GM12878 (cell line): ENCODE data around the gene SMIM22. TPM values are rescaled to one million over a fixed set of nuclear protein-coding genes. Genes with fewer than 3 reads are reported as not detected.

Experiments used
- ATAC-seq: fragments of 200-7000 bp; cut with Tn5 transposase; 3 replicates; pipeline ENCODE4 v1.9.1; 2020; ENCODE audit warnings: mild to moderate bottlenecking, moderate library complexity
- BruUV-seq: library from RNA; stranded (reverse); fragments of 400-500 nt; replicated peaks from 2 replicates; lab custom pipeline; 2021; lab: Mats Ljungman, UMichigan
- CTCF ChIA-PET: fragments of 300-600 bp; sonication (Branson Sonifier 250); formaldehyde crosslinking; extraction: SDS; loops from one replicate; lab custom pipeline; 2021; ENCODE audit warnings: inconsistent platforms; lab: Yijun Ruan, JAX
- POLR2A ChIA-PET: fragments of 350-600 bp; formaldehyde crosslinking; extraction: SDS; loops from one replicate; lab custom pipeline; 2021; ENCODE audit warnings: inconsistent platforms; lab: Charles Lee
- RAD21 ChIA-PET: fragments of 300-600 bp; sonication (Branson Sonifier 250); formaldehyde crosslinking; loops from one replicate; lab custom pipeline; 2023; ENCODE audit warnings: antibody characterized with exemption; ENCODE audit not compliant: unreplicated experiment; lab: Charles Lee
- SMC1A ChIA-PET: fragments of 300-600 bp; sonication (Branson Sonifier 250); formaldehyde crosslinking; loops from one replicate; lab custom pipeline; 2023; ENCODE audit not compliant: unreplicated experiment, uncharacterized antibody; lab: Charles Lee
- DNase-seq: peaks from one replicate; pipeline ENCODE4 v3.0.0-alpha.2; 2011; ENCODE audit warnings: low read depth, low spot score
- FAIRE-seq: peaks from 3 replicates; lab custom pipeline; 2011; peaks lifted over from hg19 to GRCh38; lab: Jason Lieb, UNC
- H2AFZ ChIP-seq: 2 replicates; pipeline ENCODE4 v1.6.0; 2011; ENCODE audit warnings: low read depth, low read length, control low read depth; ENCODE audit not compliant: control insufficient read depth
- H3K27ac ChIP-seq: 2 replicates; pipeline ENCODE4 v1.5.1; 2011; ENCODE audit warnings: control low read depth; ENCODE audit not compliant: control insufficient read depth, insufficient read depth
- H3K27me3 ChIP-seq, 2 experiments: replicated peaks in 1 of 2; 2 replicates each; pipeline versions ENCODE4 v1.6.0 to v1.6.1; 2011; ENCODE audit warnings: low read length in 1 of 2; ENCODE audit not compliant: control insufficient read depth in 2 of 2, insufficient read depth in 2 of 2
- H3K36me3 ChIP-seq, 2 experiments: 2 replicates each; pipeline ENCODE4 v1.5.1; 2011; ENCODE audit warnings: low read length in 1 of 2; ENCODE audit not compliant: control insufficient read depth in 2 of 2, insufficient read depth in 2 of 2
- H3K4me1 ChIP-seq: 2 replicates; pipeline ENCODE4 v1.6.1; 2011; ENCODE audit warnings: mild to moderate bottlenecking, low read length, moderate library complexity, mixed read lengths; ENCODE audit not compliant: control insufficient read depth, insufficient read depth
- H3K4me2 ChIP-seq: 2 replicates; pipeline ENCODE4 v1.6.0; 2011; ENCODE audit warnings: control low read depth; ENCODE audit not compliant: control insufficient read depth, insufficient read depth
- H3K4me3 ChIP-seq: fragments of 200-600 bp; sonication (generic); 2 replicates; pipeline ENCODE4 v1.5.1; 2016
- H3K79me2 ChIP-seq: 2 replicates; pipeline ENCODE4 v1.6.0; 2011; ENCODE audit warnings: low read length; ENCODE audit not compliant: control insufficient read depth, insufficient read depth
- H3K9ac ChIP-seq: 2 replicates; pipeline ENCODE4 v1.8.0; 2011; ENCODE audit warnings: low read length, control low read depth, mixed read lengths; ENCODE audit not compliant: control insufficient read depth, insufficient read depth
- H3K9me3 ChIP-seq: replicated peaks from 3 replicates; pipeline ENCODE4 v1.5.1; 2011; ENCODE audit warnings: mild to moderate bottlenecking, low read length; ENCODE audit not compliant: control insufficient read depth, insufficient read depth
- H4K20me1 ChIP-seq: 2 replicates; pipeline ENCODE4 v1.6.0; 2011; ENCODE audit not compliant: control insufficient read depth, insufficient read depth
- BCL11A ChIP-seq: IDR thresholded peaks from 2 replicates; pipeline ENCODE4 v1.6.1; 2011; ENCODE audit warnings: low read depth, low read length
- CHD4 ChIP-seq: fragments of 200-600 bp; sonication (generic); IDR thresholded peaks from 2 replicates; pipeline ENCODE4 v1.6.1; 2016; ENCODE audit warnings: mild to moderate bottlenecking
- EGR1 ChIP-seq, 2 experiments: IDR thresholded peaks; 1 replicate in 1 of 2; 2 replicates in 1 of 2; pipeline ENCODE4 v1.6.1; 2011 to 2012; ENCODE audit warnings: low read depth in 2 of 2, low read length in 2 of 2, borderline replicate concordance in 1 of 2, mild to moderate bottlenecking in 1 of 2, moderate library complexity in 1 of 2
- ESRRA ChIP-seq: IDR thresholded peaks from 2 replicates; pipeline ENCODE4 v1.6.1; 2012; ENCODE audit warnings: mild to moderate bottlenecking, low read length, improper control_type of control experiment
- JUND ChIP-seq: IDR thresholded peaks from 2 replicates; pipeline ENCODE4 v1.6.1; 2012; ENCODE audit warnings: low read depth, mild to moderate bottlenecking, low read length, improper control_type of control experiment, moderate library complexity
- KLF5 ChIP-seq: fragments of 450-650 bp; IDR thresholded peaks from 2 replicates; pipeline ENCODE4 v1.6.1; 2014; ENCODE audit warnings: mild to moderate bottlenecking; ENCODE audit not compliant: partially characterized antibody
- NFYA ChIP-seq: IDR thresholded peaks from 2 replicates; pipeline ENCODE4 v1.6.1; 2011; ENCODE audit warnings: low read depth, mild to moderate bottlenecking, low read length, improper control_type of control experiment, borderline replicate concordance
- NR2C2 ChIP-seq: IDR thresholded peaks from 2 replicates; pipeline ENCODE4 v1.6.1; 2011; ENCODE audit warnings: borderline replicate concordance, low read depth; ENCODE audit not compliant: control insufficient read depth, insufficient read length
- POLR2AphosphoS2 ChIP-seq: IDR thresholded peaks from 2 replicates; pipeline ENCODE4 v1.6.1; 2011; ENCODE audit warnings: low read depth, mild to moderate bottlenecking, low read length, improper control_type of control experiment, moderate library complexity
- RFX5 ChIP-seq: IDR thresholded peaks from 2 replicates; pipeline ENCODE4 v1.6.1; 2011; ENCODE audit warnings: low read depth, low read length, improper control_type of control experiment
- SMAD5 ChIP-seq: IDR thresholded peaks from 2 replicates; pipeline ENCODE4 v1.6.1; 2016; ENCODE audit warnings: antibody characterized with exemption, low read depth
- SMARCA5 ChIP-seq: fragments of 450-650 bp; IDR thresholded peaks from 2 replicates; pipeline ENCODE4 v1.6.1; 2017; ENCODE audit warnings: mild to moderate bottlenecking
- ZZZ3 ChIP-seq: IDR thresholded peaks from 2 replicates; pipeline ENCODE4 v1.6.1; 2011; ENCODE audit warnings: low read depth; ENCODE audit not compliant: control insufficient read depth, insufficient read length
- WGBS: methylation state at CpG from one replicate; pipeline ENCODE4 v1.1.6; 2016; ENCODE audit warnings: low lambda C conversion rate; ENCODE audit not compliant: insufficient replicate concordance, insufficient coverage; ENCODE audit errors: missing lambda C conversion rate; 5-methylcytosine and 5-hydroxymethylcytosine counted together
- in situ Hi-C: fragments of 300-500 bp; cut with MboI; formaldehyde crosslinking; loops from 9 replicates; pipeline ENCODE4 v1.14.3; 2018; ENCODE audit warnings: mixed read lengths
- intact Hi-C: fragments of 100-400 bp; cut with micrococcal nuclease; formaldehyde crosslinking; loops from one replicate; pipeline ENCODE4 v1.14.2; 2022; ENCODE audit not compliant: unreplicated experiment
- polyA plus RNA-seq, 11 experiments: library from polyadenylated mRNA; depleted of rRNA in 4 of 11; unstranded in 6 of 11; stranded (reverse) in 5 of 11; fragments of >200 nt; fragmentation: Nextera tagmentation in 4 of 11; fragmentation: Illumina TruSeq in 1 of 11; extraction: Ambion mirVana in 4 of 11; extraction: Trizol in 1 of 11; gene quantifications; 1 replicate in 1 of 11; 2 replicates in 10 of 11; pipeline versions ENCODE4 v1.2.1 to v1.2.3, GENCODE V29; 2011 to 2016; ENCODE audit warnings: inconsistent platforms in 2 of 11, missing spikeins in 2 of 11, low read depth in 1 of 11
- total RNA-seq, 4 experiments: library from RNA; depleted of rRNA in 3 of 4; stranded (reverse); fragments of >200 nt in 3 of 4; fragmentation: Illumina TruSeq in 1 of 4; extraction: Trizol in 1 of 4; gene quantifications; 2 replicates each; pipeline versions ENCODE4 v1.2.1 to v1.2.3, GENCODE V29; 2013 to 2021
- TF ChIP-seq, protein P1 (sequence below): fragments of 450-650 bp; IDR thresholded peaks from 2 replicates; pipeline ENCODE4 v1.6.1; 2016; ENCODE audit warnings: mild to moderate bottlenecking
- TF ChIP-seq, protein P2 (sequence below): fragments of 150-350 bp; IDR thresholded peaks from 2 replicates; pipeline ENCODE4 v1.6.1; 2016; ENCODE audit warnings: low read depth, low read length
- TF ChIP-seq, protein P3 (sequence below): fragments of 450-650 bp; IDR thresholded peaks from 2 replicates; pipeline ENCODE4 v1.6.1; 2017; ENCODE audit warnings: mild to moderate bottlenecking, moderate library complexity

Gene SMIM22
- total and polyA plus RNA-seq, 10 of the 15 experiments (the other 5 are each of a cell fraction or from before 2014, with no cell fraction given) = 0.83 TPM; not detected in 9

DNA sequence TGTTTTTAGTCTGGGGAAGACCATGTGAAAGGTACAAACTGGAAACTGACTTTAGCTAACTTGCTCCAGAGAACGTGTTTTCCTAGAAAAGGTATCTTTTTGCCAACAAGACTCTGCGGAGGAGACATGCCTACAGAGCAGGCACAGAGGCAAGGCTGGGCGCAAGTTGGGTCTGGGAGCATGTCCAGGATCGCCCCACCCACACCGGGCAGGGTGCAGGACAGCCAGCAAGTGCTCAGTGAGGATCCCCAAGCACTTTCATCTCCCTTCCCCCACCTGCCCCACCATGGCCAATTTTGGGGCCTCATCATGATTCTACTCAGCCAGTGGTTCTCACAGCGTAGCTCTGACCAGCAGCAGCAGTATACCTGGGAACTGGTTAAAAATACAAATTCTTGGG, 25.5 kb downstream of the SMIM22 start (continued):
- no peak for TF ChIP-seq RFX5
- no peak for TF ChIP-seq JUND
- TF ChIP-seq, protein P1, sequence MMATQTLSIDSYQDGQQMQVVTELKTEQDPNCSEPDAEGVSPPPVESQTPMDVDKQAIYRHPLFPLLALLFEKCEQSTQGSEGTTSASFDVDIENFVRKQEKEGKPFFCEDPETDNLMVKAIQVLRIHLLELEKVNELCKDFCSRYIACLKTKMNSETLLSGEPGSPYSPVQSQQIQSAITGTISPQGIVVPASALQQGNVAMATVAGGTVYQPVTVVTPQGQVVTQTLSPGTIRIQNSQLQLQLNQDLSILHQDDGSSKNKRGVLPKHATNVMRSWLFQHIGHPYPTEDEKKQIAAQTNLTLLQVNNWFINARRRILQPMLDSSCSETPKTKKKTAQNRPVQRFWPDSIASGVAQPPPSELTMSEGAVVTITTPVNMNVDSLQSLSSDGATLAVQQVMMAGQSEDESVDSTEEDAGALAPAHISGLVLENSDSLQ = no peak

DNA sequence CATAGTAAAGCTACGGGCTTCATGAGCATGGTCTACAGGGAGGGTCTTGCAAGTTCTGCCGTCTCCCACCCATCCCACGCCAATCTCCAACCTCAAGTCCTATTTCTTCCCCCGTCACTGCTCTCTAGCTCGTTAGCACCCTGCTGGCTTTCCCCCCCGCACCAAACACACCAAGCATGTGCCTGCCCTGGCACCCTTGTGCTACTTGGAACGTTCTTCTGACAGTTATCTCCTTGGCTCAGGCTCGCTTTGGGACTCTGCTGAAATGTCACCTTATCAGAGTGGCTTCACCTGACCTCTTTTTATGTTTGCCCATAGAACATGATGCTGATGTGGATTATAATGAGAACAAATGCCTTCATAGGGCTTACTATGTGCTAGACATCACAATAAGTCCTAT, 30.0 kb downstream of the SMIM22 start:
- no TSS peak for BruUV-seq
- peaks cover 27 to 45% of the 10 kb centered on the region in 2 experiments for H3K36me3 ChIP-seq
- ATAC-seq = no peak
- no peak for DNase-seq
- no peaks in the 10 kb centered on the region for H3K4me1 ChIP-seq
- FAIRE-seq = no peak
- SMC1A ChIA-PET = no interaction called here
- intact Hi-C loops = no loop called here
- H3K79me2 ChIP-seq = no peaks in the 10 kb centered on the region
- in situ Hi-C loops = no loop called here
- H3K4me2 ChIP-seq = no peak overlapping the region
- H3K27ac ChIP-seq = no peak overlapping the region
- H2AFZ ChIP-seq = no peak overlapping the region
- peaks cover 2% of the 10 kb centered on the region; the same call in 1 of the 2 replicates for H4K20me1 ChIP-seq
- WGBS = 97% methylated on average over 8 of the region's 8 CpGs
- POLR2A ChIA-PET = no interaction called here
- CTCF ChIA-PET = no interaction called here
- RAD21 ChIA-PET = no interaction called here
- no peak overlapping the region for H3K9ac ChIP-seq
- no peak overlapping the region for H3K4me3 ChIP-seq
- no peaks in the 10 kb centered on the region for H3K27me3 ChIP-seq
- no peaks in the 10 kb centered on the region for H3K9me3 ChIP-seq
- TF ChIP-seq NR2C2 = no peak
- no peak for TF ChIP-seq KLF5
- TF ChIP-seq ZZZ3 = no peak
- no peak for TF ChIP-seq NFYA
- TF ChIP-seq, protein P2, sequence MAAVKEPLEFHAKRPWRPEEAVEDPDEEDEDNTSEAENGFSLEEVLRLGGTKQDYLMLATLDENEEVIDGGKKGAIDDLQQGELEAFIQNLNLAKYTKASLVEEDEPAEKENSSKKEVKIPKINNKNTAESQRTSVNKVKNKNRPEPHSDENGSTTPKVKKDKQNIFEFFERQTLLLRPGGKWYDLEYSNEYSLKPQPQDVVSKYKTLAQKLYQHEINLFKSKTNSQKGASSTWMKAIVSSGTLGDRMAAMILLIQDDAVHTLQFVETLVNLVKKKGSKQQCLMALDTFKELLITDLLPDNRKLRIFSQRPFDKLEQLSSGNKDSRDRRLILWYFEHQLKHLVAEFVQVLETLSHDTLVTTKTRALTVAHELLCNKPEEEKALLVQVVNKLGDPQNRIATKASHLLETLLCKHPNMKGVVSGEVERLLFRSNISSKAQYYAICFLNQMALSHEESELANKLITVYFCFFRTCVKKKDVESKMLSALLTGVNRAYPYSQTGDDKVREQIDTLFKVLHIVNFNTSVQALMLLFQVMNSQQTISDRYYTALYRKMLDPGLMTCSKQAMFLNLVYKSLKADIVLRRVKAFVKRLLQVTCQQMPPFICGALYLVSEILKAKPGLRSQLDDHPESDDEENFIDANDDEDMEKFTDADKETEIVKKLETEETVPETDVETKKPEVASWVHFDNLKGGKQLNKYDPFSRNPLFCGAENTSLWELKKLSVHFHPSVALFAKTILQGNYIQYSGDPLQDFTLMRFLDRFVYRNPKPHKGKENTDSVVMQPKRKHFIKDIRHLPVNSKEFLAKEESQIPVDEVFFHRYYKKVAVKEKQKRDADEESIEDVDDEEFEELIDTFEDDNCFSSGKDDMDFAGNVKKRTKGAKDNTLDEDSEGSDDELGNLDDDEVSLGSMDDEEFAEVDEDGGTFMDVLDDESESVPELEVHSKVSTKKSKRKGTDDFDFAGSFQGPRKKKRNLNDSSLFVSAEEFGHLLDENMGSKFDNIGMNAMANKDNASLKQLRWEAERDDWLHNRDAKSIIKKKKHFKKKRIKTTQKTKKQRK = no peak
- no peak for TF ChIP-seq EGR1 (IDR thresholded peaks at IDR 0.05; ENCODE audit: borderline replicate concordance in 1 of 2, low read depth in 2 of 2, low read length in 2 of 2)
- TF ChIP-seq SMAD5 = no peak
- TF ChIP-seq, protein P3, sequence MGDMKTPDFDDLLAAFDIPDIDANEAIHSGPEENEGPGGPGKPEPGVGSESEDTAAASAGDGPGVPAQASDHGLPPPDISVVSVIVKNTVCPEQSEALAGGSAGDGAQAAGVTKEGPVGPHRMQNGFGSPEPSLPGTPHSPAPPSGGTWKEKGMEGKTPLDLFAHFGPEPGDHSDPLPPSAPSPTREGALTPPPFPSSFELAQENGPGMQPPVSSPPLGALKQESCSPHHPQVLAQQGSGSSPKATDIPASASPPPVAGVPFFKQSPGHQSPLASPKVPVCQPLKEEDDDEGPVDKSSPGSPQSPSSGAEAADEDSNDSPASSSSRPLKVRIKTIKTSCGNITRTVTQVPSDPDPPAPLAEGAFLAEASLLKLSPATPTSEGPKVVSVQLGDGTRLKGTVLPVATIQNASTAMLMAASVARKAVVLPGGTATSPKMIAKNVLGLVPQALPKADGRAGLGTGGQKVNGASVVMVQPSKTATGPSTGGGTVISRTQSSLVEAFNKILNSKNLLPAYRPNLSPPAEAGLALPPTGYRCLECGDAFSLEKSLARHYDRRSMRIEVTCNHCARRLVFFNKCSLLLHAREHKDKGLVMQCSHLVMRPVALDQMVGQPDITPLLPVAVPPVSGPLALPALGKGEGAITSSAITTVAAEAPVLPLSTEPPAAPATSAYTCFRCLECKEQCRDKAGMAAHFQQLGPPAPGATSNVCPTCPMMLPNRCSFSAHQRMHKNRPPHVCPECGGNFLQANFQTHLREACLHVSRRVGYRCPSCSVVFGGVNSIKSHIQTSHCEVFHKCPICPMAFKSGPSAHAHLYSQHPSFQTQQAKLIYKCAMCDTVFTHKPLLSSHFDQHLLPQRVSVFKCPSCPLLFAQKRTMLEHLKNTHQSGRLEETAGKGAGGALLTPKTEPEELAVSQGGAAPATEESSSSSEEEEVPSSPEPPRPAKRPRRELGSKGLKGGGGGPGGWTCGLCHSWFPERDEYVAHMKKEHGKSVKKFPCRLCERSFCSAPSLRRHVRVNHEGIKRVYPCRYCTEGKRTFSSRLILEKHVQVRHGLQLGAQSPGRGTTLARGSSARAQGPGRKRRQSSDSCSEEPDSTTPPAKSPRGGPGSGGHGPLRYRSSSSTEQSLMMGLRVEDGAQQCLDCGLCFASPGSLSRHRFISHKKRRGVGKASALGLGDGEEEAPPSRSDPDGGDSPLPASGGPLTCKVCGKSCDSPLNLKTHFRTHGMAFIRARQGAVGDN = no peak
- TF ChIP-seq SMARCA5 = no peak
- TF ChIP-seq POLR2AphosphoS2 = no peak
- no peak for TF ChIP-seq CHD4
- no peak for TF ChIP-seq ESRRA
- TF ChIP-seq BCL11A = no peak
